Measurements from ENCODE around the gene DDTL. TPM values are rescaled to one million over a fixed set of nuclear protein-coding genes. Genes with fewer than 3 reads are reported as not detected.

Gene DDTL
- total RNA-seq, 1 donor from 2014 or later = 1.7 TPM

- ATAC-seq = no peak
These were observed 40.7 kb downstream of the DDTL start for GRCh38 chr22:24007253-24008021.

DNA sequence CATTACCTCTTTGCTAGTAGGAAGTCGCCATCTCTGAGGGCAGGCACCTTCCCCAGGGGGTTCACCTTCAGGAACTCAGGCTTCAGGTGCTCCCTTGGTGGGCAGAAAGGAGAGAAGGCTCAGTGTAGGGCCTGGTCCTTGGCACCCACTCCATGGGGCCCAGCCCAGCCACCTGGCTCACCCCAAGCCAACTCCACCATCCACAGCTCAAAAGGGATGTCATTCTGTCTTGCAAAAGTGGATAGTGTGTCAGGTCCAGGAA lies 41.3 kb downstream of the DDTL start:
- no peak for ATAC-seq

DNA sequence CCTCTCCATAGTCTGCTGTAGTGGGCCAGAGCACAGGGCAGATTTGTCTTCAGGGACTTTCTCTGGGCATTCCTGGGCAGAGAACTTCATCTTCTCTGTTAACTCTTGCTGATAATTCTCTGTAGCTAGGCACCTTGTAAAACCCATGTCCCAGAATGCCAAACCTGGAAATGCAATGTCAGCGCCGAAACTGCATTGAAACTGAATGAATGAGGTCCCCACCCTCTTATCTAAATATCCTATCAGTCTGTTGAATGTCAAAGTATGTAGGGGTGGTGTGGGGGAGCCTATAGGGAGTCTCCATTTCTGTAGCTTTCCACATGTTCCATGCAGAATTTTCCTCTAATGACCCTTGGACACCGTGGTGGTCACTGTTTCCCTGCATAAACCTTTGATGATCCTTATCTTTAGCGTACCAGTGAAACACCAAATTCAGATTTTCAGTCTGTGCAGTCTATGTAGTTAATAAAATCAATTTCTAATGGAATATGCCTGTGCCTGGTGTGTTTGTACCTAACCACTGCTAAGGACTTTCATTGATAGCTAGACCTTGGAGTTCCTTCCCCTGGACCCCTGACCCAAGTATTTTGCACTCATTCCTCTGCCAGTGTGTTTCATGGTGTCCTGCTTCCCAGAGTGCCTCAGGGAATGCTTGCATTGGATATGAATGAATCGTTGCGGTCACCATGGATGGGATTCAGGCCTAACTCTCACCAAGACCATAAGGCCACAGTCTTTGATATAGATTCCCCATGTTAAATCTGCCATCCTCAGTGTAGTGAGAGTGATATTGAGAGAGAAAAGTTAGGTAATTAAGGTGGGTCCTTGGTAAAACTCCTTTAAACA lies 41.9 kb downstream of the DDTL start:
- ATAC-seq = no peak

GRCh38 chr22:24009227-24010017 lies 42.7 kb downstream of the DDTL start:
- no peak for ATAC-seq

- no peak for ATAC-seq
These were observed 43.3 kb downstream of the DDTL start for GRCh38 chr22:24010018-24010391.

GRCh38 chr22:24011735-24012068 lies 45.0 kb downstream of the DDTL start:
- ATAC-seq = peak; percentile 10

GRCh38 chr22:24016156-24016555 lies 49.5 kb downstream of the DDTL start:
- ATAC-seq = no peak

DNA sequence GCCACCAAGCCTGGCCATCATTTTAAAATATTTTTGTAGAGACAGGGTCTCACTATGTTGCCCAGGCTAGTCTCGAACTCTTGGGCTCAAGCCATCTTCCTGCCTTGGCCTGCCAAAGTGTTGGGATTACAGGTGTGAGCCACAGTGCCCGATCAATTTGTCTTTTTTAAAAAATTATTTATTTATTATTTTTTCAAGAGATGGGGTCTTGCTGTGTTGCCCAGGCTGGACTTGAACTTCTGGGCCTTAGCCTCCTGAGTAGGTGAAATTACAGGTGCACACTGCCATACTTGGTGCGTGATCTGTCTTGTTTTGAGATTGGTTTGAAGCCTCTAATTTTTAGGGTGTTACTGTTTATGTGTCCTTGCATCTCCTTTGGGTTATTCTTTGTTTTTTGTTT lies 54.6 kb downstream of the DDTL start:
- ATAC-seq = no peak

Other genes starting within 250 kb of the DDTL start
- 1.4 TPM for gene ZNF70, start 215.8 kb upstream of the DDTL start, total RNA-seq
- 0.84 TPM for gene VPREB3, start 212.5 kb upstream of the DDTL start, total RNA-seq
- not detected for gene C22orf15, start 203.9 kb upstream of the DDTL start, total RNA-seq
- gene CHCHD10, start 198.9 kb upstream of the DDTL start, total RNA-seq = 124 TPM
- 1.7 TPM for gene MMP11, start 194.0 kb upstream of the DDTL start, total RNA-seq
- 60.3 TPM for gene SMARCB1, start 179.9 kb upstream of the DDTL start, total RNA-seq
- 1.5 TPM for gene DERL3, start 127.9 kb upstream of the DDTL start, total RNA-seq
- 1.2 TPM for gene SLC2A11, start 109.0 kb upstream of the DDTL start, total RNA-seq
- 956 TPM for gene MIF, start 72.5 kb upstream of the DDTL start, total RNA-seq
- gene GSTT2B, start 5.7 kb upstream of the DDTL start, total RNA-seq = 6.5 TPM
- 165 TPM for gene DDT, start 7.6 kb downstream of the DDTL start, total RNA-seq
- 1.1 TPM for gene GSTT2, start 13.2 kb downstream of the DDTL start, total RNA-seq
- gene GSTT4, start 38.6 kb downstream of the DDTL start, total RNA-seq = not detected
- 25.3 TPM for gene CABIN1, start 44.4 kb downstream of the DDTL start, total RNA-seq
- gene SUSD2, start 214.6 kb downstream of the DDTL start, total RNA-seq = 1.4 TPM